Endothelial cell of umbilical vein (primary cell): ENCODE results near the gene SMIM10L2A. TPM values are rescaled to one million over a fixed set of nuclear protein-coding genes. Genes with fewer than 3 reads are reported as not detected.

ENCODE experiments used
- BruUV-seq: library from RNA; stranded (reverse); fragments of 400-500 nt; replicated peaks from 2 replicates; lab custom pipeline; 2021; lab: Mats Ljungman, UMichigan
- CTCF ChIA-PET: fragments of 300-600, 350-600 bp; sonication (Branson Sonifier 250); formaldehyde crosslinking; loops from one replicate; lab custom pipeline; 2021; ENCODE audit warnings: antibody characterized with exemption, inconsistent platforms; lab: Charles Lee
- POLR2A ChIA-PET: fragments of 300-600, 350-600 bp; sonication (Branson Sonifier 250); formaldehyde crosslinking; loops from one replicate; lab custom pipeline; 2021; ENCODE audit warnings: antibody characterized with exemption, inconsistent platforms; lab: Charles Lee
- DNase-seq: peaks from one replicate; pipeline ENCODE4 v3.0.0-alpha.2; 2011; ENCODE audit warnings: low read depth, low spot score
- FAIRE-seq: peaks from 2 replicates; lab custom pipeline; 2011; peaks lifted over from hg19 to GRCh38; lab: Jason Lieb, UNC
- H2AFZ ChIP-seq: 2 replicates; pipeline ENCODE4 v1.6.0; 2012; ENCODE audit warnings: low read depth, low read length, control low read depth, inconsistent platforms
- H3K27ac ChIP-seq: 2 replicates; pipeline ENCODE4 v1.5.1; 2011; ENCODE audit warnings: low read depth, mild to moderate bottlenecking, control low read depth, low read length, moderate library complexity; ENCODE audit not compliant: insufficient read depth
- H3K27me3 ChIP-seq, 2 experiments: 2 replicates each; pipeline versions ENCODE4 v1.6.0 to v1.6.1; 2011; ENCODE audit warnings: low read length in 2 of 2, mixed read lengths in 1 of 2; ENCODE audit not compliant: control insufficient read depth in 2 of 2, insufficient read depth in 2 of 2
- H3K36me3 ChIP-seq, 2 experiments: 2 replicates in 1 of 2; 3 replicates in 1 of 2; pipeline ENCODE4 v1.5.1; 2011; ENCODE audit warnings: low read length in 2 of 2, mild to moderate bottlenecking in 1 of 2, moderate library complexity in 1 of 2; ENCODE audit not compliant: control insufficient read depth in 2 of 2, insufficient read depth in 2 of 2; ENCODE audit errors: extremely low read depth in 1 of 2
- H3K4me1 ChIP-seq: 3 replicates; pipeline ENCODE4 v1.5.1; 2011; ENCODE audit warnings: mild to moderate bottlenecking, low read length; ENCODE audit not compliant: control insufficient read depth, insufficient read depth; ENCODE audit errors: extremely low read depth
- H3K4me2 ChIP-seq: 2 replicates; pipeline ENCODE4 v1.6.1; 2011; ENCODE audit warnings: low read length, control low read depth, mixed read lengths; ENCODE audit not compliant: insufficient read depth
- H3K4me3 ChIP-seq, 3 experiments: fragments of 200-600 bp in 1 of 3; sonication (generic), shearing (Covaris generic) in 1 of 3; replicated peaks in 1 of 3; 2 replicates each; pipeline ENCODE4 v1.5.1; 2011 to 2016; ENCODE audit warnings: control low read depth in 3 of 3, low read length in 3 of 3, mild to moderate bottlenecking in 2 of 3, inconsistent platforms in 1 of 3, low read depth in 1 of 3, moderate library complexity in 1 of 3; ENCODE audit not compliant: insufficient read depth in 1 of 3
- H3K79me2 ChIP-seq: 2 replicates; pipeline ENCODE4 v1.6.0; 2012; ENCODE audit warnings: low read length, inconsistent platforms; ENCODE audit not compliant: control insufficient read depth, insufficient read depth
- H3K9ac ChIP-seq: replicated peaks from 2 replicates; pipeline ENCODE3; 2011; ENCODE audit warnings: low read length, control low read depth; ENCODE audit not compliant: insufficient read depth; ENCODE audit errors: extremely low read depth
- H3K9me1 ChIP-seq: replicated peaks from 3 replicates; pipeline ENCODE4 v1.6.0; 2011; ENCODE audit warnings: mild to moderate bottlenecking, low read length; ENCODE audit not compliant: control insufficient read depth, insufficient read depth; ENCODE audit errors: extremely low read depth
- H3K9me3 ChIP-seq: replicated peaks from 2 replicates; pipeline ENCODE4 v1.5.1; 2012; ENCODE audit warnings: low read length, inconsistent platforms; ENCODE audit not compliant: control insufficient read depth, insufficient read depth
- H4K20me1 ChIP-seq: replicated peaks from 2 replicates; pipeline ENCODE3; 2011; ENCODE audit warnings: mild to moderate bottlenecking, low read length; ENCODE audit not compliant: control insufficient read depth, insufficient read depth; ENCODE audit errors: extremely low read depth
- EZH2 ChIP-seq: IDR thresholded peaks from 2 replicates; pipeline ENCODE4 v1.6.1; 2012; ENCODE audit warnings: borderline replicate concordance, low read depth, mild to moderate bottlenecking, moderate library complexity, low read length, inconsistent platforms; ENCODE audit not compliant: severe bottlenecking
- FOS ChIP-seq: IDR thresholded peaks from 2 replicates; pipeline ENCODE4 v1.6.1; 2011; ENCODE audit warnings: mild to moderate bottlenecking, low read length, moderate library complexity, borderline replicate concordance; ENCODE audit not compliant: insufficient read depth
- GATA2 ChIP-seq: IDR thresholded peaks from 2 replicates; pipeline ENCODE4 v1.7.0; 2011; ENCODE audit warnings: low read depth, mild to moderate bottlenecking, moderate library complexity, mixed read lengths, low read length; ENCODE audit not compliant: insufficient read length, insufficient read depth
- JUN ChIP-seq: IDR thresholded peaks from 2 replicates; pipeline ENCODE4 v1.6.1; 2011; ENCODE audit warnings: borderline replicate concordance, low read depth; ENCODE audit not compliant: insufficient read length, insufficient read depth
- MYC ChIP-seq: IDR thresholded peaks from one replicate; pipeline ENCODE4 v1.6.1; 2011; ENCODE audit warnings: mild to moderate bottlenecking, low read depth, low read length
- POLR2A ChIP-seq: IDR thresholded peaks from 2 replicates; pipeline ENCODE4 v1.6.1; 2012; ENCODE audit warnings: low read depth, mild to moderate bottlenecking, control low read depth, low read length
- POLR2AphosphoS5 ChIP-seq: IDR thresholded peaks from 2 replicates; pipeline ENCODE4 v1.6.1; 2012; ENCODE audit warnings: low read depth, mild to moderate bottlenecking, control low read depth, low read length, moderate library complexity; ENCODE audit not compliant: insufficient read depth
- dilution Hi-C: fragments of 300-500 bp; cut with MboI; formaldehyde crosslinking; loops from one replicate; pipeline ENCODE4 v1.15.0; 2019; ENCODE audit warnings: low sequenced_read_pairs; ENCODE audit not compliant: extremely low pct_ligation_motif_present
- intact Hi-C: fragments of 100-400 bp; cut with micrococcal nuclease; formaldehyde crosslinking; loops from one replicate; pipeline ENCODE4 v1.10.0; 2022
- polyA plus RNA-seq, 4 experiments: library from polyadenylated mRNA; depleted of rRNA in 3 of 4; stranded (reverse) in 3 of 4; unstranded in 1 of 4; fragments of >200 nt; gene quantifications; 2 replicates each; pipeline versions ENCODE4 v1.2.1 to v1.2.3, GENCODE V29; 2011 to 2012; ENCODE audit warnings: missing spikeins in 1 of 4
- total RNA-seq: library from RNA; stranded (reverse); gene quantifications from 2 replicates; pipeline ENCODE4 v1.2.3, GENCODE V29; 2021
- TF ChIP-seq, protein P1 (sequence below): IDR thresholded peaks from 2 replicates; pipeline ENCODE4 v1.6.1; 2011; ENCODE audit not compliant: insufficient read depth, insufficient read length
- TF ChIP-seq, protein P2 (sequence below), 2 donors: IDR thresholded peaks; 1 replicate in 1 of 2; 2 replicates in 1 of 2; pipeline ENCODE4 v1.5.1; 2011; ENCODE audit warnings: low read length in 2 of 2, mild to moderate bottlenecking in 2 of 2, moderate library complexity in 2 of 2, control low read depth in 1 of 2, inconsistent platforms in 1 of 2, low read depth in 1 of 2; ENCODE audit not compliant: insufficient read depth in 1 of 2; ENCODE audit errors: extremely low read depth in 1 of 2

Gene SMIM10L2A
- total and polyA plus RNA-seq, 2 donors (not counting 3 experiments of a cell fraction or from before 2014, with no cell fraction given) = 0.10 to 0.24 TPM

- Histone ChIP-seq H3K4me2 (no peak overlapping the region), H3K9ac (no peak overlapping the region), H3K9me3 (no peaks in the 10 kb centered on the region), H3K4me3 (no peak overlapping the region), H4K20me1 (no peaks in the 10 kb centered on the region), H3K27me3 (no peaks in the 10 kb centered on the region), H3K4me1 (no peaks in the 10 kb centered on the region), H3K27ac (no peak overlapping the region), H3K9me1 (no peaks in the 10 kb centered on the region), H2AFZ (no peak overlapping the region), H3K79me2 (no peaks in the 10 kb centered on the region), H3K36me3 (no peaks in the 10 kb centered on the region)
- CTCF ChIA-PET = interaction anchor here (1.8 kb wide), 1 partner anchor 25 kb away, joined by 6 read pairs; no protein-coding TSS in a partner anchor
- FAIRE-seq (no peak), DNase-seq (no peak)
- dilution Hi-C loops (no loop called here), intact Hi-C loops (no loop called here)
- POLR2A ChIA-PET = no interaction called here
- TF ChIP-seq, protein P1, sequence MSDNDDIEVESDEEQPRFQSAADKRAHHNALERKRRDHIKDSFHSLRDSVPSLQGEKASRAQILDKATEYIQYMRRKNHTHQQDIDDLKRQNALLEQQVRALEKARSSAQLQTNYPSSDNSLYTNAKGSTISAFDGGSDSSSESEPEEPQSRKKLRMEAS = no peak
- no peak for TF ChIP-seq MYC
- no peak for TF ChIP-seq POLR2AphosphoS5
- TF ChIP-seq GATA2 = no peak
- no peak for TF ChIP-seq POLR2A
- TF ChIP-seq, protein P2, sequence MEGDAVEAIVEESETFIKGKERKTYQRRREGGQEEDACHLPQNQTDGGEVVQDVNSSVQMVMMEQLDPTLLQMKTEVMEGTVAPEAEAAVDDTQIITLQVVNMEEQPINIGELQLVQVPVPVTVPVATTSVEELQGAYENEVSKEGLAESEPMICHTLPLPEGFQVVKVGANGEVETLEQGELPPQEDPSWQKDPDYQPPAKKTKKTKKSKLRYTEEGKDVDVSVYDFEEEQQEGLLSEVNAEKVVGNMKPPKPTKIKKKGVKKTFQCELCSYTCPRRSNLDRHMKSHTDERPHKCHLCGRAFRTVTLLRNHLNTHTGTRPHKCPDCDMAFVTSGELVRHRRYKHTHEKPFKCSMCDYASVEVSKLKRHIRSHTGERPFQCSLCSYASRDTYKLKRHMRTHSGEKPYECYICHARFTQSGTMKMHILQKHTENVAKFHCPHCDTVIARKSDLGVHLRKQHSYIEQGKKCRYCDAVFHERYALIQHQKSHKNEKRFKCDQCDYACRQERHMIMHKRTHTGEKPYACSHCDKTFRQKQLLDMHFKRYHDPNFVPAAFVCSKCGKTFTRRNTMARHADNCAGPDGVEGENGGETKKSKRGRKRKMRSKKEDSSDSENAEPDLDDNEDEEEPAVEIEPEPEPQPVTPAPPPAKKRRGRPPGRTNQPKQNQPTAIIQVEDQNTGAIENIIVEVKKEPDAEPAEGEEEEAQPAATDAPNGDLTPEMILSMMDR (IDR thresholded peaks at IDR 0.05; ENCODE audit: extremely low read depth in 1 of 2, insufficient read depth in 1 of 2, low read depth in 1 of 2, low read length in 2 of 2) = no peak
- TF ChIP-seq FOS = no peak
- no peak for TF ChIP-seq JUN
- no peak for TF ChIP-seq EZH2
- BruUV-seq = no TSS peak
These were observed 16.9 kb downstream of the SMIM10L2A start for GRCh38 chrX:135438734-135439043.
